Liver (tissue), 3 donors: ENCODE measurements around the gene FREM3.

Source experiments
- ATF3 ChIP-seq: IDR thresholded peaks from 2 replicates; pipeline ENCODE4 v1.6.1; 2016; ENCODE audit warnings: antibody characterized with exemption
- EGR1 ChIP-seq, 2 donors: IDR thresholded peaks; 2 replicates each; pipeline ENCODE4 v1.6.1; 2016 to 2018; ENCODE audit warnings: antibody characterized with exemption in 2 of 2, low read depth in 2 of 2
- HNF4A ChIP-seq, 2 donors: conservative IDR thresholded peaks; 2 replicates each; pipeline ENCODE4 v1.6.1; 2016; ENCODE audit warnings: antibody characterized with exemption in 2 of 2, mild to moderate bottlenecking in 2 of 2
- HNF4G ChIP-seq: IDR thresholded peaks from 2 replicates; pipeline ENCODE4 v1.6.1; 2016; ENCODE audit warnings: antibody characterized with exemption
- JUND ChIP-seq, 2 donors: IDR thresholded peaks; 2 replicates each; pipeline ENCODE4 v1.6.1; 2016; ENCODE audit warnings: antibody characterized with exemption in 2 of 2
- MAX ChIP-seq: IDR thresholded peaks from 2 replicates; pipeline ENCODE4 v1.6.1; 2016; ENCODE audit warnings: antibody characterized with exemption
- RAD21 ChIP-seq, 2 donors: IDR thresholded peaks; 2 replicates each; pipeline ENCODE4 v1.6.1; 2016; ENCODE audit warnings: antibody characterized with exemption in 2 of 2, mild to moderate bottlenecking in 2 of 2
- RXRA ChIP-seq, 2 donors: IDR thresholded peaks; 2 replicates each; pipeline ENCODE4 v1.6.1; 2017 to 2018; ENCODE audit warnings: antibody characterized with exemption in 2 of 2, mild to moderate bottlenecking in 1 of 2
- TAF1 ChIP-seq: conservative IDR thresholded peaks from 2 replicates; pipeline ENCODE4 v1.6.1; 2016; ENCODE audit warnings: antibody characterized with exemption, mild to moderate bottlenecking
- YY1 ChIP-seq: IDR thresholded peaks from 2 replicates; pipeline ENCODE4 v1.6.1; 2016; ENCODE audit warnings: antibody characterized with exemption, mild to moderate bottlenecking
- ZBTB33 ChIP-seq: IDR thresholded peaks from 2 replicates; pipeline ENCODE4 v1.6.1; 2016; ENCODE audit warnings: antibody characterized with exemption
- TF ChIP-seq, protein P1 (sequence below): fragments of 150-350 bp; IDR thresholded peaks from 2 replicates; pipeline ENCODE4 v1.5.1; 2017; ENCODE audit warnings: improper control_type of control experiment, low read depth, low read length; ENCODE audit not compliant: missing input control
- TF ChIP-seq, protein P2 (sequence below): IDR thresholded peaks from 2 replicates; pipeline ENCODE4 v1.6.1; 2016; ENCODE audit warnings: antibody characterized with exemption, mild to moderate bottlenecking
- donor health status: healthy.
- donor health status: healthy.

DNA sequence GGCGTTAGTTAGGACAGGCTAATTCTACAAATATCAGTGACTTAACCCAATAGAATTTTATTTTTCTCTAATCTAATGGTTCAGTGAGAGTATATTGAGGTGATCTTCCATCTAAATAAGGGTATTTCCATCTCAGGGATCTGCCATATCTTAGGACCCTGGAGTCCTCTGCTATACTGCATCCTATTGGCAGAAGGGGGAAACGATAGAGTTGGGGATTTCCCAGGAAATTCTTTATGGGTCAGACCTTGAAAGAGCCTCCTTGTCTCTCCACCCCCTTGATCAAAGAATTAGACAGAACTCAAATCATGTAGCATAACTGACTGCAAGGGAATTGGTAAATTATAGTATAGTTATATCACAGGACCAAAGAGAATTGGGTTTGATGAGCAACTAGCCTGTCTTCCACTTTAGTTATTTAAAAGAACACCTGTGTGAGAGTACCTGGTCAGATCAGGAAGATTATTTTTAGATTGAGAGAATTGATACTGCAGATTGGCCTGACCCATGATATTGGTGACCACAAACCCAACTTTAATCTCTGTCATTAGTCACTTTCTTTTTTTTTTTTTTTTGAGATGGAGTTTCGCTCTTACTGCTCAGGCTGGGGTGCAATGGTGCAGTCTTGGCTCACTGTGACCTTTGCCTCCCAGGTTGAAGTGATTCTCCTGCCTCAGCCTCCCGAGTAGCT is 161.4 kb downstream of the FREM3 start:
- TF ChIP-seq, protein P1, sequence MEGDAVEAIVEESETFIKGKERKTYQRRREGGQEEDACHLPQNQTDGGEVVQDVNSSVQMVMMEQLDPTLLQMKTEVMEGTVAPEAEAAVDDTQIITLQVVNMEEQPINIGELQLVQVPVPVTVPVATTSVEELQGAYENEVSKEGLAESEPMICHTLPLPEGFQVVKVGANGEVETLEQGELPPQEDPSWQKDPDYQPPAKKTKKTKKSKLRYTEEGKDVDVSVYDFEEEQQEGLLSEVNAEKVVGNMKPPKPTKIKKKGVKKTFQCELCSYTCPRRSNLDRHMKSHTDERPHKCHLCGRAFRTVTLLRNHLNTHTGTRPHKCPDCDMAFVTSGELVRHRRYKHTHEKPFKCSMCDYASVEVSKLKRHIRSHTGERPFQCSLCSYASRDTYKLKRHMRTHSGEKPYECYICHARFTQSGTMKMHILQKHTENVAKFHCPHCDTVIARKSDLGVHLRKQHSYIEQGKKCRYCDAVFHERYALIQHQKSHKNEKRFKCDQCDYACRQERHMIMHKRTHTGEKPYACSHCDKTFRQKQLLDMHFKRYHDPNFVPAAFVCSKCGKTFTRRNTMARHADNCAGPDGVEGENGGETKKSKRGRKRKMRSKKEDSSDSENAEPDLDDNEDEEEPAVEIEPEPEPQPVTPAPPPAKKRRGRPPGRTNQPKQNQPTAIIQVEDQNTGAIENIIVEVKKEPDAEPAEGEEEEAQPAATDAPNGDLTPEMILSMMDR, result no peak
- TF ChIP-seq ATF3, result no peak
- TF ChIP-seq MAX, result no peak
- no peak for TF ChIP-seq YY1
- TF ChIP-seq, protein P2, sequence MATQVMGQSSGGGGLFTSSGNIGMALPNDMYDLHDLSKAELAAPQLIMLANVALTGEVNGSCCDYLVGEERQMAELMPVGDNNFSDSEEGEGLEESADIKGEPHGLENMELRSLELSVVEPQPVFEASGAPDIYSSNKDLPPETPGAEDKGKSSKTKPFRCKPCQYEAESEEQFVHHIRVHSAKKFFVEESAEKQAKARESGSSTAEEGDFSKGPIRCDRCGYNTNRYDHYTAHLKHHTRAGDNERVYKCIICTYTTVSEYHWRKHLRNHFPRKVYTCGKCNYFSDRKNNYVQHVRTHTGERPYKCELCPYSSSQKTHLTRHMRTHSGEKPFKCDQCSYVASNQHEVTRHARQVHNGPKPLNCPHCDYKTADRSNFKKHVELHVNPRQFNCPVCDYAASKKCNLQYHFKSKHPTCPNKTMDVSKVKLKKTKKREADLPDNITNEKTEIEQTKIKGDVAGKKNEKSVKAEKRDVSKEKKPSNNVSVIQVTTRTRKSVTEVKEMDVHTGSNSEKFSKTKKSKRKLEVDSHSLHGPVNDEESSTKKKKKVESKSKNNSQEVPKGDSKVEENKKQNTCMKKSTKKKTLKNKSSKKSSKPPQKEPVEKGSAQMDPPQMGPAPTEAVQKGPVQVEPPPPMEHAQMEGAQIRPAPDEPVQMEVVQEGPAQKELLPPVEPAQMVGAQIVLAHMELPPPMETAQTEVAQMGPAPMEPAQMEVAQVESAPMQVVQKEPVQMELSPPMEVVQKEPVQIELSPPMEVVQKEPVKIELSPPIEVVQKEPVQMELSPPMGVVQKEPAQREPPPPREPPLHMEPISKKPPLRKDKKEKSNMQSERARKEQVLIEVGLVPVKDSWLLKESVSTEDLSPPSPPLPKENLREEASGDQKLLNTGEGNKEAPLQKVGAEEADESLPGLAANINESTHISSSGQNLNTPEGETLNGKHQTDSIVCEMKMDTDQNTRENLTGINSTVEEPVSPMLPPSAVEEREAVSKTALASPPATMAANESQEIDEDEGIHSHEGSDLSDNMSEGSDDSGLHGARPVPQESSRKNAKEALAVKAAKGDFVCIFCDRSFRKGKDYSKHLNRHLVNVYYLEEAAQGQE, result no peak
- TF ChIP-seq EGR1 (IDR thresholded peaks at IDR 0.05; ENCODE audit: low read depth in 2 of 2), result no peak
- no peak for TF ChIP-seq HNF4A (conservative IDR thresholded peaks at IDR 0.05)
- no peak for TF ChIP-seq TAF1
- TF ChIP-seq ZBTB33, result no peak
- no peak for TF ChIP-seq HNF4G
- TF ChIP-seq RAD21 (IDR thresholded peaks at IDR 0.05), result no peak
- TF ChIP-seq RXRA (IDR thresholded peaks at IDR 0.05), result no peak
- no peak for TF ChIP-seq JUND (IDR thresholded peaks at IDR 0.05)
